ENCODE results near the gene CCDC136.
A peak's percentile ranks its signal among the peaks of the same experiment; 100 is the strongest.

CCDC136 gene

GRCh38 chr7:128777156-128778123 lies 14.3 kb upstream of the CCDC136 start:
- DNase-seq, result no peak

- DNase-seq, result no peak
Measured at GRCh38 chr7:128778946-128779345, 12.8 kb upstream of the CCDC136 start.

- DNase-seq, result no peak
Measured at GRCh38 chr7:128781126-128781525, 10.6 kb upstream of the CCDC136 start.

- DNase-seq, result no peak
Measured at GRCh38 chr7:128781851-128782250, 9.9 kb upstream of the CCDC136 start.

- no peak for DNase-seq
Measured at GRCh38 chr7:128783143-128783861, 8.5 kb upstream of the CCDC136 start.

- DNase-seq, result no peak
Measured at GRCh38 chr7:128785738-128786137, 6.0 kb upstream of the CCDC136 start.

GRCh38 chr7:128788446-128789412 lies 3.0 kb upstream of the CCDC136 start:
- DNase-seq, result no peak

GRCh38 chr7:128790315-128791041 lies 1.3 kb upstream of the CCDC136 start:
- DNase-seq, result no peak

- no peak for DNase-seq
Measured at GRCh38 chr7:128791972-128792327, 182 bp downstream of the CCDC136 start.

- DNase-seq, result peak in 1 of 2 experiments; percentile 49
Measured at GRCh38 chr7:128792471-128793180, 858 bp downstream of the CCDC136 start.

- DNase-seq, result no peak
Measured at GRCh38 chr7:128793181-128793547, 1.4 kb downstream of the CCDC136 start.

- DNase-seq, result no peak
Measured at GRCh38 chr7:128794020-128794419, 2.3 kb downstream of the CCDC136 start.

- DNase-seq, result no peak
Measured at GRCh38 chr7:128794436-128794835, 2.7 kb downstream of the CCDC136 start.

GRCh38 chr7:128795129-128795528 lies 3.4 kb downstream of the CCDC136 start:
- no peak for DNase-seq

- DNase-seq, result no peak
Measured at GRCh38 chr7:128796327-128796726, 4.6 kb downstream of the CCDC136 start.

GRCh38 chr7:128799451-128799850 lies 7.7 kb downstream of the CCDC136 start:
- DNase-seq, result no peak

- no peak for DNase-seq
Measured at GRCh38 chr7:128800567-128800966, 8.8 kb downstream of the CCDC136 start.

GRCh38 chr7:128801003-128801402 lies 9.2 kb downstream of the CCDC136 start:
- no peak for DNase-seq

- no peak for DNase-seq
Measured at GRCh38 chr7:128801667-128802418, 10.1 kb downstream of the CCDC136 start.

GRCh38 chr7:128804484-128804883 lies 12.7 kb downstream of the CCDC136 start:
- no peak for DNase-seq

- no peak for DNase-seq
Measured at GRCh38 chr7:128805225-128805624, 13.5 kb downstream of the CCDC136 start.
